GM12872 (cell line): ENCODE data around the gene SPATA24.

Experiments used
- TF ChIP-seq, protein P1 (sequence below): IDR thresholded peaks from 3 replicates; pipeline ENCODE4 v1.5.1; 2011; ENCODE audit warnings: low read depth, mild to moderate bottlenecking, low read length, moderate library complexity; ENCODE audit not compliant: insufficient read depth

SPATA24 gene

DNA sequence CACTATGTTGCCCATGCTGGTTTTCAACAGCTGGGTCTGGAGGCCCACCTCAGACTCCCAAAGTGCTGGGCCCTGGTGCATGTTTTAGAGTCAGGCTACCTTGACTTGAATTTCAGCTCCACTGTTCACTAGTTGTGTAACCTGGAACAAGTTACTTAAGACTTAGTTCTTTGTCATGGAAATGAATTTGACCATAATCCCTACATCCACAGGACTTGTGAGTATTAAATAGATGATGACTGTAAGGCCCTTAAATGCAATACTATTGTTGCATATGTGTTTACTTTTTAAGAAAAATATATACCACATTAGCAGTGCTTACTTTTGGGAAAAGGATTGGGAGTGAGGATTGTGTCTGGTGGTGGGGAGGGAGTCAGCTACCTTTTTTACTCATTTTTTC lies 45.8 kb downstream of the SPATA24 start:
- TF ChIP-seq, protein P1, sequence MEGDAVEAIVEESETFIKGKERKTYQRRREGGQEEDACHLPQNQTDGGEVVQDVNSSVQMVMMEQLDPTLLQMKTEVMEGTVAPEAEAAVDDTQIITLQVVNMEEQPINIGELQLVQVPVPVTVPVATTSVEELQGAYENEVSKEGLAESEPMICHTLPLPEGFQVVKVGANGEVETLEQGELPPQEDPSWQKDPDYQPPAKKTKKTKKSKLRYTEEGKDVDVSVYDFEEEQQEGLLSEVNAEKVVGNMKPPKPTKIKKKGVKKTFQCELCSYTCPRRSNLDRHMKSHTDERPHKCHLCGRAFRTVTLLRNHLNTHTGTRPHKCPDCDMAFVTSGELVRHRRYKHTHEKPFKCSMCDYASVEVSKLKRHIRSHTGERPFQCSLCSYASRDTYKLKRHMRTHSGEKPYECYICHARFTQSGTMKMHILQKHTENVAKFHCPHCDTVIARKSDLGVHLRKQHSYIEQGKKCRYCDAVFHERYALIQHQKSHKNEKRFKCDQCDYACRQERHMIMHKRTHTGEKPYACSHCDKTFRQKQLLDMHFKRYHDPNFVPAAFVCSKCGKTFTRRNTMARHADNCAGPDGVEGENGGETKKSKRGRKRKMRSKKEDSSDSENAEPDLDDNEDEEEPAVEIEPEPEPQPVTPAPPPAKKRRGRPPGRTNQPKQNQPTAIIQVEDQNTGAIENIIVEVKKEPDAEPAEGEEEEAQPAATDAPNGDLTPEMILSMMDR, result no peak

DNA sequence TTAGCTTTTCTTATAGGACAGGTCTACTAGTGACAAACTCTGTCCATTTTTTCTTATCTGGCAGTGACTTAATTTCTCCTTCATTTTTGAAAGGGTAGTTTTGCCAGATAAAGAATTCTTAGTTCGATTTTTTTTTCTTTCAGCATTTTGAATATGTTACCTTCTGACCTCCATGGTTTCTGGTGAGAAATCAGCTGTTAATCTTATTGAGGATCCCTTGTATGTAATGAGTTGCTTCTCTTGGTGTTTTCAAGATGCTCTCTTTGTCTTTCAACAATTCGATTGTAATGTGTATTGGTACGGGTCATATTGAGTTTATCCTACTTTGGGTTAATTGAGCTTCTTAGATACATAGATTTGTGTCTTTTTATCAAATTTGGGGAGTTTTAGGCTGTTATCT lies 49.7 kb downstream of the SPATA24 start:
- TF ChIP-seq, protein P1, result no peak
